KOPT-K1 (cell line): ENCODE measurements around the gene DOHH.

Experiments
- H3K27ac ChIP-seq: fragments of 200-600 bp; sonication (generic); 2 replicates; pipeline ENCODE4 v1.5.1; 2016; ENCODE audit warnings: antibody characterized with exemption, mild to moderate bottlenecking, low read depth, low read length; ENCODE audit not compliant: poor library complexity, severe bottlenecking
- H3K36me3 ChIP-seq: fragments of 200-600 bp; sonication (generic); 2 replicates; pipeline ENCODE4 v1.5.1; 2017; ENCODE audit warnings: antibody characterized with exemption, mild to moderate bottlenecking, low read length, moderate library complexity; ENCODE audit not compliant: insufficient read depth
- H3K9me3 ChIP-seq: fragments of 200-600 bp; sonication (generic); 2 replicates; pipeline ENCODE4 v1.5.1; 2017; ENCODE audit warnings: antibody characterized with exemption, low read length, mild to moderate bottlenecking; ENCODE audit not compliant: insufficient read depth, poor library complexity, severe bottlenecking

DOHH gene

DNA sequence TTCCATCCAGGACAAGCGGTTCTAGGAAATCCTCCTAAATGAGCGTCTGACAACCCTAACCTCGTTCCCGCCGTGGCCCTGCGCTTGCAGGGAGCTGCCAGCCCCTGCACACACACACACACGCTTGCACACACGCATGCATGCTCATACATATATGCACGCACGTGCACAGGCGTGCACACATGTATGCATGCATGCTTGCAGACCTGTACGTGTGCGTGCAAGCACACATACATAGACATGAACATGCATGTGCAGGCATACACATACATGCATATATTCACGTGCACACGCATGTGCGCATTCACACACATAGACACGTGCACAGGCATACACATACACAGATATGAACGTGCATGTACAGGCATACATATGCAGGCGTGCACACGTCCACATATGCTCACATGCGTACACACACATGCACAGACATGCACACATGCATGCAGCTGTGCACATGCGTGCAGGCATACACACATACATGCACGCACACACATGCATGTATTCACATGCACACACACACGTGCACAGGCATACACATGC is 55.7 kb downstream of the DOHH start:
- H3K27ac ChIP-seq, result no peak overlapping the region
- no peaks in the 10 kb centered on the region for H3K9me3 ChIP-seq
- peaks cover 28% of the 10 kb centered on the region; the same call in 1 of the 2 replicates for H3K36me3 ChIP-seq

DNA sequence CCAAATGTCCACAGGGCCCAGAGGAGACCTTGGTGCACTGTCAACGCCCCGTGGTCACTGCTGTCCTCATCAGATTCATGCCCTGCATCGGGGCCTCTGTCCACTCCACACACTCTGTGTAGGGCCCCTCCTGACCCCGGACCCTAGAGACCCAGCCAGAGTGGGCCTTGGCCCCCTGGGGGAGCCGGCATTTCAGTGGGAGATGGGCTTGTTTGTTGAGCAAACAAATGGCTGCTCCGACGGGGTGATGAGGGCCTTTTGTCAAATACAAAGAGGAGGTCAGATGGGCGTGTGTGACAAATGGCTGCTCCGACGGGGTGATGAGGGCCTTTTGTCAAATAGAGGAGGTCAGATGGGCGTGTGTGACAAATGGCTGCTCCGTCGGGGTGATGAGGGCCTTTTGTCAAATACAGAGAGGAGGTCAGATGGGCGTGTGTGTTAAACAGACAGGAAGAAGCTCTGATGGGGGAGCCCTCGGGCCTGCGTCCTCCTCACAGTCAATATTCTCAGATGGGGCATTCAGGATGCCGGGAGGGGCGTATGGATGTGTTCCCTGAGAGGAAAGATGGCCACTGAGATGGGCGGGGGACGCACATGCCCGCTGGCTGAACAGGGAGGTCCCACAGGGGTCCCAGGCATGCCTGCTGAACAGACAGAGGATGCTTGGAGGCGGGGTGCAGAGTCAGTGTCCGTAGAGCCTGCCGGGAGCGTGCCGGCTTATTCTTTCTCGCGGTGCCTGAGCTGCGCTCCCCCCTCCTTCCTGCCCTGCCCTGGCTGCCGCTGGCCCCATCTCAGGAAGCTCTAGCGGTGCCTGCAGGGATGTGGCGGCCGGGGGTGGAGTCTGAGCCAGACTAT is 56.4 kb downstream of the DOHH start:
- peaks cover 23% of the 10 kb centered on the region; the same call in 1 of the 2 replicates for H3K36me3 ChIP-seq
- no peak overlapping the region for H3K27ac ChIP-seq
- H3K9me3 ChIP-seq, result no peaks in the 10 kb centered on the region

DNA sequence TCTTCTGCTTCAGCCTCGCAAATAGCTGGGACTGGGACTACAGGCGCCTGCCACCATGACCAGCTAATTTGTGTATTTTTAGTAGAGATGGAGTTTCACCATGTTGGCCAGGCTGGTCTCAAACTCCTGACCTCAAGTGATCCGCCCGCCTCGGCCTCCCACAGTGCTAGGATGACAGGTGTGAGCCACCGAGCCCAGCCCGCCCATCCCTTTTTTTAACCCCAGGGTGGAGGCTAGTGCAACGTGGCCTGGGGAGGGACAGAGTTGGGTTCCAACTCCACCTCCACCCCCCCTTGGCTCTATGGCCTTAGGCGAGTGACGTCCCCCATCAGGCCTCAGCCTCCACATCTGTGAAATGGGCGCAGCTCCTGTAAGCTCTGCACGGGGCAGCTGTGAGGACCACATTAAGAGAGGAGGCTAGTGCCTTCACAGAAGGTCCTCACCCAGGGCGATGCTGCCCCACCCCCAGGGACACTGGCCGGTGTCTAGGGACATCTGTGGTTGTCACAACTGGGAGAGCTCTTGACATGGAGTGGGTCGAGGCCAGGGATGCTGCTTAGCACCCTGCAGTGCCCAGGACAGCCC is 57.9 kb downstream of the DOHH start:
- Histone ChIP-seq H3K36me3 (peaks cover 20% of the 10 kb centered on the region; the same call in 1 of the 2 replicates), H3K9me3 (no peaks in the 10 kb centered on the region), H3K27ac (no peak overlapping the region)

DNA sequence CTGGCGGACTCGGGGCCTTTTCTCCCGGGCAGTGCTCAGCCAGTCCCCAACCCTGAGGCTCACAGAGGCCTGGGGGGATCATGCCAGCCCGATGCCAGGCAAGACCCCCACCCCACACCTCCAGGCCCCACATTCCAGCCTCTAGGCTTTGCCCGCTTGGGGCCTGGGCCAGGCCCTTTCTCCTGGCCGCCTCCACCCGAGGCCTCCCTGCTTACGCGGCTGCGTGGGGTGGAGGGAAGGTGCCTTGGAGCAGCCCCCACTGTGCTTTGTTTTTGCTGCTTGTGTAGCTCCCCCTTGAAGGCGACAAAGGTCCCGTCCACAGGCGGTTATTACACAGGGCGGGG is 58.5 kb downstream of the DOHH start:
- peaks cover 20% of the 10 kb centered on the region; the same call in 1 of the 2 replicates for H3K36me3 ChIP-seq
- no peaks in the 10 kb centered on the region for H3K9me3 ChIP-seq
- H3K27ac ChIP-seq, result no peak overlapping the region

DNA sequence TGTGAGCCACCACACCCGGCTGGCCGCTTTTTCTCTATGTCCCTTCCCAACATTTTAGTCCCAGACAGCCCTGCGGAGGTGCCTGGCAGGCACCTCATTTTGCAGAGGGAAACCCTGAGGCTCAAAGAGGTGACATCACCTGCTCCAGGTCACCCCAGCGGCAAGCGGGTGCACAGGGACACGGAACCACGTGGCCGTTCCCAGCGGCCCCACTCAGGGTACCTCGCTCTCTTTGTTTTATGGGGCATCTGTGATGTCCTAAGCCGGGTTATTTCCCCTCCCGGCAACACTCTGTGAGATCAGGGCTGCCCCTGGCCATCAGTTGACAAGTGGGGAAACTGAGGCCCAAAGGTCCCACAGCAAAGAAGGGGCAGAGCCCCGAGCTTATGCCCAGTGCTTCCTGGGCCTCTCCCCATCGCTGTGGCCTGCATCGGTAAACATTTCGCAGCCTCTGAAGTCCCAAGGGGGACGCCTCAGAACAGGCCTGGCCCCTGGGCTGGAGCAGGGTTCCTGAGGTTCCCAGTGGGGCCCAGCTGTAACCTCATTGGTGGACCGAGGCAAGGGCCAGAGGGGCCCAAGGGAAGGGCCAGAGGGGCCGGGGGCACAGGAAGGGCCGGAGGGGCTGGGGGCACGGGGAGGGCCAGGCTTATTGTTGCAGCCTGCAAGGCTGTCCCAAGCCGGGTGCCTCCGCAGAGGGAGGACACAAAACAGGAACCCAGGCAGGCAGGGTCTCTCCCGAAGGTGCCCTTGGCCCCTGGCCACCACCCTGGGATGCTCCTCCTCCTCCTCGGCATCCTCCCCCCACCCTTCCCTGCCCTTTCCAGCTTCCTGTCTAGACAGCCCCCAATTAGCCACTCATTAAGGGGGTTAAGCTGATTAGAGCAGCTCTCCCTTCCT is 59.1 kb downstream of the DOHH start:
- Histone ChIP-seq H3K27ac (no peak overlapping the region), H3K9me3 (no peaks in the 10 kb centered on the region), H3K36me3 (peaks cover 19% of the 10 kb centered on the region; the same call in 1 of the 2 replicates)
